ENCODE results near the gene SUN2. TPM values are rescaled to one million over a fixed set of nuclear protein-coding genes. Genes with fewer than 3 reads are reported as not detected.
A peak's percentile ranks its signal among the peaks of the same experiment; 100 is the strongest.

Gene SUN2
- total RNA-seq, 3 donors from 2014 or later (not counting 1 experiment from before 2014, with no cell fraction given), result 882 to 1,056 (median 886) TPM

GRCh38 chr22:38731703-38732161, 24.1 kb downstream of the SUN2 start:
- peaks cover 17% of the 10 kb centered on the region for H3K4me1 ChIP-seq (ENCODE audit: control insufficient read depth, insufficient read depth, low read length)
- no peaks in the 10 kb centered on the region for H3K9me3 ChIP-seq (ENCODE audit: control insufficient read depth, insufficient read depth, low read length)
- intact Hi-C loops (cut with micrococcal nuclease), result no loop called here
- Mint-ChIP-seq H3K36me3 (no peaks in the 10 kb centered on the region), H3K4me1 (peaks cover 16 to 44% of the 10 kb centered on the region in 2 donors), H3K4me3 (no peak overlapping the region), H3K27me3 (ENCODE audit: low read depth in 2 of 2) (no peaks in the 10 kb centered on the region), H3K27ac (peak overlapping the region; percentile 83 to 86), H3K9me3 (no peaks in the 10 kb centered on the region)
- TF ChIP-seq CTCF (IDR thresholded peaks at IDR 0.05), result no peak
- peak overlapping the region; percentile 5 for H3K27ac ChIP-seq (ENCODE audit: low read length)
- H3K27me3 ChIP-seq (ENCODE audit: control insufficient read depth, insufficient read depth, low read length), result no peaks in the 10 kb centered on the region
- DNase-seq, result no peak
- H3K36me3 ChIP-seq (ENCODE audit: control insufficient read depth, insufficient read depth, low read length), result peaks cover 82% of the 10 kb centered on the region
- no peak overlapping the region for H3K4me3 ChIP-seq (ENCODE audit: low read length)
- ATAC-seq, result peak in 1 of 3 donors; percentile 3
- WGBS (ENCODE audit: insufficient coverage), result 93% methylated on average over 6 of the region's 6 CpGs

- Mint-ChIP-seq H3K36me3 (no peaks in the 10 kb centered on the region), H3K4me1 (peaks cover 16 to 33% of the 10 kb centered on the region in 2 donors), H3K4me3 (peak overlapping the region; percentile 8), H3K9me3 (no peaks in the 10 kb centered on the region), H3K27me3 (ENCODE audit: low read depth in 2 of 2) (no peaks in the 10 kb centered on the region), H3K27ac (peak overlapping the region; percentile 83 to 86)
- no peak for TF ChIP-seq CTCF (IDR thresholded peaks at IDR 0.05)
- no peak for DNase-seq
- no peaks in the 10 kb centered on the region for H3K27me3 ChIP-seq (ENCODE audit: control insufficient read depth, insufficient read depth, low read length)
- peaks cover 82% of the 10 kb centered on the region for H3K36me3 ChIP-seq (ENCODE audit: control insufficient read depth, insufficient read depth, low read length)
- no peaks in the 10 kb centered on the region for H3K9me3 ChIP-seq (ENCODE audit: control insufficient read depth, insufficient read depth, low read length)
- no peak overlapping the region for H3K27ac ChIP-seq (ENCODE audit: low read length)
- no peak overlapping the region for H3K4me3 ChIP-seq (ENCODE audit: low read length)
- no peak for ATAC-seq
- WGBS (ENCODE audit: insufficient coverage), result 96% methylated on average over 13 of the region's 13 CpGs
- peaks cover 10% of the 10 kb centered on the region for H3K4me1 ChIP-seq (ENCODE audit: control insufficient read depth, insufficient read depth, low read length)
- intact Hi-C loops (cut with micrococcal nuclease), result no loop called here
Observed at GRCh38 chr22:38730411-38730871, 25.4 kb downstream of the SUN2 start.

GRCh38 chr22:38729946-38730345, 25.9 kb downstream of the SUN2 start:
- Mint-ChIP-seq H3K4me3 (peak overlapping the region; percentile 8), H3K27ac (peak overlapping the region; percentile 83 to 86), H3K36me3 (peaks cover 5% of the 10 kb centered on the region), H3K9me3 (no peaks in the 10 kb centered on the region), H3K27me3 (ENCODE audit: low read depth in 2 of 2) (no peaks in the 10 kb centered on the region), H3K4me1 (peaks cover 21 to 34% of the 10 kb centered on the region in 2 donors)
- H3K9me3 ChIP-seq (ENCODE audit: control insufficient read depth, insufficient read depth, low read length), result no peaks in the 10 kb centered on the region
- no peak overlapping the region for H3K27ac ChIP-seq (ENCODE audit: low read length)
- no peak overlapping the region for H3K4me3 ChIP-seq (ENCODE audit: low read length)
- no peak for TF ChIP-seq CTCF (IDR thresholded peaks at IDR 0.05)
- ATAC-seq, result no peak
- peaks cover 82% of the 10 kb centered on the region for H3K36me3 ChIP-seq (ENCODE audit: control insufficient read depth, insufficient read depth, low read length)
- H3K27me3 ChIP-seq (ENCODE audit: control insufficient read depth, insufficient read depth, low read length), result no peaks in the 10 kb centered on the region
- 96% methylated on average over 6 of the region's 6 CpGs for WGBS (ENCODE audit: insufficient coverage)
- intact Hi-C loops (cut with micrococcal nuclease), result no loop called here
- peak in 1 of 2 donors; percentile 13 for DNase-seq
- H3K4me1 ChIP-seq (ENCODE audit: control insufficient read depth, insufficient read depth, low read length), result peaks cover 10% of the 10 kb centered on the region

Measured in natural killer cell (primary cell).